Astrocyte of the hippocampus (primary cell): ENCODE measurements around the gene SCAPER.
"Not testable (repeated sequence)": the region's sequence is repeated elsewhere in the genome, so short reads cannot be mapped to it uniquely, and the experiment has no call there.

ENCODE experiments used
- DNase-seq: peaks from one replicate; pipeline ENCODE4 v3.0.0; 2011; ENCODE audit warnings: low read depth, low spot score

SCAPER gene

DNA sequence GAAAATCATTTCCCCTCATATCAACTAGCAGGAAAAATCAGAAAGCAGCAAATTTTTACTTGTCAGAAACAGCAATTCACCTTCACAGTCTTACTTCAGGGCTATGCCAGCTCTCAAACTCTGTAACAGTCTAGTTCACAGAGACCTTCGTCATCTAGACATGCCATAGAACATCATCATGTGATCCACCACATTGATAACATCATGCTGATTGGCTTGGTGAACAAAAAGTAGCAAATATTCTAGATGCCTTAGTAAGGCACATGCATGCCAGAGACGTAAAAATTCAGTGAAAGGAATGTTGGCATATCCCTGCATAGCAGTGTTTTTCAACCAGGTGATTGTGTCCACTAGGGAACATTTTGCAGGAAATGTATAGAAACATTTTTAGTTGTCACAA is 8.6 kb upstream of the SCAPER start:
- DNase-seq, result peak; percentile 19

DNA sequence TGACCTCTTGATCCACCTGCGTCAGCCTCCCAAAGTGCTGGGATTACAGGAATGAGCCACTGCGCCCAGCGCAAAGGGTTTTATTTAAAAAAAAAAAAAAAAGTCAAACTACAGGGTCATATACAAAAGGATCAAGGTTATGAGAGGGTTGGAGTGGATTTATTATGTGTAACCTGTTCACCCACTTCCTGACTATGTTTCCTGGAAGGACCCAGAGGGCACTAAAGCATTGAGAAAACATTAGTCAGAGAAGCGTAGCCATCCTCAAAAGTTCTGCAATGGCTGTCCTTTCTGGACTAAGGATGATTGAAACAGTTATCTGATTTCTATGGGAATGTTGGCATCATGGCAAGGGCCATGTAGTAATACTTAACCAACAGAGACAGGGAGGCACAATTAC is 7.3 kb upstream of the SCAPER start:
- DNase-seq, result no peak

DNA sequence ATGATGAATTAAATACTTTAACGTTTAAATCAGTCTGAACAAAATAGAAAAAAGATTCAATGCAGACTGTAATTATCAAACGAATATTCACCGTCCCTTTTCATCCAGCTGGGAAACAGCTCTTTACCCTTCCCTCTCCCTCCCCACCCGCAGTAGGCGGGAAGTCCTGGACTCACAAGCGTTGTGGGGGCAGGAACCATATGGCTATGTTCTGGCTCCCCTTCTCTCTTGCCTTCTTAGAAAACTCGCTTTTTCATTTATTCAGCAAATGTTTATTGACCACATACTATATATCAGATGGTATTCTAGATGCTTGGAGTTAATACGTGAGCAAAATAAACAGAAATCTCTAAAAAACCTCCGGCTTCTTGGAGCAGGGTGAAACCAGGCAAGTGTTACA is 715 bp upstream of the SCAPER start:
- DNase-seq, result no peak

DNA sequence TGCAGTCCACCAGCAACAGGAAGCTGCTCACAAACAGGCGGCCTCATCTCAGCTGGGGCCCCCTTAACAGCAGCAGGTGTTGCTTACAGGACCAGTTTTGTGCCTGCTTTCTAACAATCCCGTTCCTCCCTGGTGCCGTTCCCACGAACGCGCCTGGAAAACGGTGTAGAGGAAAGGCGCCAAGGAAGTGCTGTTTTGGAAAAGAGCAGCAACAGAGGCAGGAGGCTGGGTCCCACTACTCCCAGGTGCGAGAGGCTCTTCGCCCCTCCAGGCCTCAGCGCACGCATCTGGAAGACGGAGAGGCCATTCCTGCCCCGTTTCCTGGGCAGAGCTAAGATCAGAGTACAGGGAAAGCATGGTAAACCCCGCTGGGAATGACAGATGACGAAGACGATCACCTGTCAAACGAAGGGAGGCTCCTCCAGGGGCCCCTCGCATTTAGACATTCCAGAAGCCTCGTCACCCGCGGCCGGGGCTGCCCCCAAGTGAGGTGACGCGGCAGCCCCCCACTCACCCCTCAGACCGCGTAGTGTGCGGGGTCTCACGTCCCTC is 603 bp downstream of the SCAPER start:
- peak; percentile 47 for DNase-seq

DNA sequence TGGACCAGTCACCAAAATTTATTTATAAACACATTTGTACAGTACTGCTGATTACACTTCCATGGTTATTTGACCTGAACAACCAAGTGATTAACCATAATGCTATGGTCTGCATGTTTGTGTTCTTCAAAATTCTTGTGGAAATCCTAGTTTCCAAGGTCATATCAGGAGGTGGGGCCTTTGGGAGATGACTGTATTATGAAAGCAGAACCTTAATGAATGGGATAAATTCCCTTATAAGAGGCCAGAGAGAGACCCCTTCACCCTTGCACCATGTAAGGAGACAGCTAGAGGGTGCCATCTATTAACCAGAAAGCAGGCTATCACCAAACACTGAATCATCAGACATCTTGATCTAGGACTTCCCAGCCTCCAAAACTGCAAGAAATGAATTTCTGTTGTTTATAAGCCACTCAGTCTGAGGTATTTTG is 1.9 kb downstream of the SCAPER start:
- DNase-seq, result peak; percentile 13

DNA sequence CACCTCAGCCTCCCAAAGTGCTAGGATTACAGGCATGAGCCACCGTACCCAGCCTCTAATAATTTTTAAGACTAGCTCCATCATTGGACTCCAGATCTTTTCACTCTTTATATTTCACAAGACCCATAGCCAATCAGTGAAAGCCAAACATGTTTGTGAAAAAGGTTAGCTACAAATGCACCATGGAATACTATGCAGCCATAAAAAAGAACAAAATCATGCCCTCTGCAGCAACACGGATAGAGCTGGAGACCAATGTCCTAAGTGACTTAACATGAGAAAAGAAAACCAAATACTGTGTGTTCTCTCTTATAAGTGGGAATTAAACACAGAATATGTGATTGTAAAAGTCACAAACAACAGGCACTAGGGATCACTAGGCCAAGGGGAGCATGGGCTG is 3.2 kb downstream of the SCAPER start:
- DNase-seq, result no peak

DNA sequence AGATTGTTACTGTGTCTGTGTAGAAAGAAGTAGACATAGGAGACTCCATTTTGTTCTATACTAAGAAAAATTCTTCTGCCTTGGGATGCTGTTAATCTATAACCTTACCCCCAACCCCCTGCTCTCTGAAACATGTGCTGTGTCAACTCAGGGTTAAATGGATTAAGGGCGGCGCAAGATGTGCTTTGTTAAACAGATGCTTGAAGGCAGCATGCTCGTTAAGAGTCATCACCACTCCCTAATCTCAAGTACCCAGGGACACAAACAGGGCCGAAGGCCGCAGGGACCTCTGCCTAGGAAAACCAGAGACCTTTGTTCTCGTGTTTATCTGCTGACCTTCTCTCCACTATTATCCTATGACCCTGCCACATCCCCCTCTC is 5.2 kb downstream of the SCAPER start:
- not testable (repeated sequence) for DNase-seq

DNA sequence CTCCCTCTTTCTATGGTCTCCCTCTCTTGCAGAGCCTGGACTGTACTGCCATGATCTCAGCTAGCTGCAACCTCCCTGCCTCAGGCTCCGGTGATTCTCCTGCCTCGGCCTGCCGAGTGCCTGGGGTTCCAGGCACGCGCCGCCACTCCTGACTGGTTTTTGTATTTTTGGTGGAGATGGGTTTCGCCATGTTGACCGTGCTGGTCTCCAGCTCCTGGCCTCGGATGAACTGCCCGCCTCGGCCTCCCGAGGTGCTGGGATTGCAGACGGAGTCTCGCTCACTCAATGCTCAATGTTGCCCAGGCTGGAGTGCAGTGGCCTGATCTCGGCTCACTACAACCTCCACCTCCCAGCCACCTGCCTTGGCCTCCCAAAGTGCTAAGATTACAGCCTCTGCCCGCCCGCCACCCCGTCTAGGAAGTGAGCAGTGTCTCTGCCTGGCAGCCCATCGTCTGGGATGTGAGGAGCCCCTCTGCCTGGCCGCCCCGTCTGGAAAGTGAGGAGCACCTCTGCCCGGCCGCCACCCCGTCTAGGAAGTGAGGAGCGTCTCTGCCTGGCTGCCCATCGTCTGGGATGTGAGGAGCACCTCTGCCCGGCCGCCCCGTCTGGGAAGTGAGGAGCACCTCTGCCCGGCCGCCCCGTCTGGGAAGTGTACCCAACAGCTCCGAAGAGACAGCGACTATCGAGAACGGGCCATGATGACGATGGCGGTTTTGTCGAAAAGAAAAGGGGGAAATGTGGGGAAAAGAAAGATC is 5.8 kb downstream of the SCAPER start:
- DNase-seq, result not testable (repeated sequence)

DNA sequence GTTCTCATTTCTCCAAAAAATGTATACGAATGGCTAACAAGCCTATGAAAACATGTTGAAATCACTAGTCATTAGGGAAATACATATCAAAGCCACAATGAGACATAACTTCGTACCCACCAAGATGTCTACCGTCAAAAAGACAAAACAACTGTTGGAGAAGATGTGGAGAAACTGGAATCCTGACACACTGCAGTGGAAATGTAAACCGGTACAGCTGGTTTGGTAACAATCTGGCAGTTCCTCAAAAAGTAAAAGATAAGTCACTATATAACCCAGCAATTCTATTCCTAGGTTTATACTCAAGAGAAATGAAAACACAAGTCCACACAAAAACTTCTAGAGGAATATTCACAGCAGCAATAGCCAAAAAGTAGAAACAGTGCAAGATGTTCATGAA is 7.0 kb downstream of the SCAPER start:
- no peak for DNase-seq

DNA sequence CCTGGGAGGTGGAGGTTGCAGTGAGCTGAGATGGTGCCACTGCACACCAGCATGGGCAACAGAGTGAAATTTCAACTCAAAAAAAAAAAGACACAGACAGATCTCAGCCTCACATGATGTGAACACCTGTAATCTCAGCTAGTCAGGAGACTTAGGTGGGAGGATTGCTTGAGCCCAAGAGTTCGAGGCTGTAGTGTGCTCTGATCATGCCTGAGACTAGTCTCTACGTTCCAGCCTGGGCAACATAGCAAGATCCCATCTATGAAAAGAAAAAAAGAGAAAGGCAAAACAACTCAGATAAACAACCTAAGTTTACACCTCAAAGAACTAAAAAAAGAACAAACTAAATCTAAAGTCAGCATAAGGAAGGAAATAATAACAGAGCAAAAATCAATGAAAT is 11.0 kb downstream of the SCAPER start:
- DNase-seq, result no peak

DNA sequence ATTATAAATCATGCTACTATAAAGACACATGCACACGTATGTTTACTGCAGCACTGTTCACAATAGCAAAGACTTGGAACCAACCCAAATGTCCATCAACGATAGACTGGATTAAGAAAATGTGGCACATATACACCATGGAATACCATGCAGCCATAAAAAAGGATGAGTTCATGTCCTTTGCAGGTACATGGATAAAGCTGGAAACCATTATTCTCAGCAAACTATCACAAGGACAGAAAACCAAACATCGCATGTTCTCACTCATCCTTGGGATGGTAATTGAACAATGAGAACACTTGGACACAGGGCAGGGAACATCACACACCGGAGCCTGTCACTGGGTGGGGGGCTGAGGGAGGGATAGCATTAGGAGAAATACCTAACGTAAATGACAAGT is 12.3 kb downstream of the SCAPER start:
- not testable (repeated sequence) for DNase-seq

DNA sequence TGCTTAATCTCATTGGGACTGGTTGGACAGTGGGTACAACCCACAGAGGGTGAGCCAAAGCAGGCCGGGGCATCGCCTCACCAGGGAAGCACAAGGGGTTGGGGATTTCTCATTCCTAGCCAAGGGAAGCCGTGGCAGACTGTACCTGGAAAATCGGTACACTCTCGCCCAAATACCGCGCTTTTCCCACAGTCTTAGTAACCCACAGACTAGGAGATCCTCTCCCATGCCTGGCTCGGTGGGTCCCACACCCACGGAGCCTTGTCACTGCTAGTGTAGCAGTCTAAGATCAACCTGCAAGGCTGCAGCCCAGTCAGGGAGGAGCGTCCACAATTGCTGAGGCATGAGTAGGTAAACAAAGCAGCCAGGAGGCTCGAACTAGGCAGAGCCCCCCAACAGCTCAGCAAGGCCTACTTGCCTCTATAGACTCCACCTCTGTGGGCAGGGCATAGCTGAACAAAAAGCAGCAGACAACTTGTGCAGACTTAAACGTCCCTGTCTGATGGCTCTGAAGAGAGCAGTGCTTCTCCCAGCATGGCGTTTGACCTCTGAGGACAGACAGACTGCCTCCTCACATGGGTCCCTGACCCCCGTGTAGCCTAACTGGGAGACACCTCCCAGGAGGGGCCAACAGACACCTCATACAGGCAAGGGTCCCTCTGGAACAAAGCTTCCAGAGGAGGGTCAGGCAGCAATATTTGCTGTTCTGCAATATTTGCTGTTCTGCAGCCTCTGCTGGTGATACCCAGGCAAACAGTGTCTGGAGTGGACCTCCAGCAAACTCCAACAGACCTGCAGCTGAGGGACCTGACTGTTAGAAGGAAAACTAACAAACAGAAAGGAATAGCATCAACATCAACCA is 17.6 kb downstream of the SCAPER start:
- not testable (repeated sequence) for DNase-seq

DNA sequence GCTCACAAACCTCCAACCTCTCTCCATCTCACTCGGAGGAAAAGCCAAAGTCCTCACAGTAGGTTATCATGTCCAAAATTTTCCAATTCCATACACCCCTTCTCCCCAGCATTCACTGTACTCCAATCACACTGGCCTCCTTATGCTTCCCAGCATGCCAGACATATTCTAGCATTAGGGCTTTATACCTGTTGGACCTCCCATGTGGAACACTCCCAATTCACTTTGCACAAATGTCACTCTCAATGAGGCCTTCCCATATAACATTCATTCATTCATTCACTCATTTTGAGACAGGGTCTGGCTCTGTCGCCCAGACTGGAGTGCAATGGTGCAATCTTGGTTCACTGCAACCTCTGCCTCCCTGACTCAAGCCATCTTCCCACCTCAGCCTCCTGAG is 19.9 kb downstream of the SCAPER start:
- DNase-seq, result no peak

DNA sequence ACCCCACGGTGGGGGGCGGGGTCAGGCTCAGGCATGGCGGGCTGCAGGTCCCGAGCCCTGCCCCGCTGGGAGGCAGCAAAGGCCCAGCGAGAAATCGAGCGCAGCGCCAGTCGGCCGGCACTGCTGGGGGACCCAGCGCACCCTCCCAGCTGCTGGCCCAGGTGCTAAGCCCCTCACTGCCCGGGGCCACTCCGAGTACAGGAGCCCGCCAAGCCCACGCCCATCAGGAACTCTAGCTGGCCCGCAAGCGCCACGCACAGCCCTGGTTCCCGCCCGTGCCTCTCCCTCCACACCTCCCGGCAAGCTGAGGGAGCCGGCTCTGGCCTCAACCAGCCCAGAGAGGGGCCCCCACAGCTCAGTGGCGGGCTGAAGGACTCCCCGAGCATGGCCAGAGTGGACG is 29.2 kb downstream of the SCAPER start:
- no peak for DNase-seq

DNA sequence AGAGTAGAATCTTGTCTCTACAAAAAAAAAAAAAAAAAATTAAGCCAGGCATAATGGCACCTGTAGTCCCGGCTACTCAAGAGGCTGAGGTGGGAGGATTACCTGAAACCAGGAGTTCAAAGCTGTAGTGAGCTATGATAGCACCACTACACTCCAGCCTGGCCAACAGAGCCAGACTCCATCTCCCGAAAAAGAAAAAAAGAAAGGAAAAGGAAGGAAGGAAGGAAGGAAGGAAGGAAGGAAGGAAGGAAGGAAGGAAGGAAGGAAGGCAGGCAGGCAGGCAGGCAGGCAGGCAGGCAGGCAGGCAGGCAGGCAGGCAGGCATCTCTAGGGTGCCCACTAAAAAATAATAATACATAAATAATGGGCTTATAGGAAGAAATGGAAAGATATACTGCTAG is 32.1 kb downstream of the SCAPER start:
- not testable (repeated sequence) for DNase-seq

DNA sequence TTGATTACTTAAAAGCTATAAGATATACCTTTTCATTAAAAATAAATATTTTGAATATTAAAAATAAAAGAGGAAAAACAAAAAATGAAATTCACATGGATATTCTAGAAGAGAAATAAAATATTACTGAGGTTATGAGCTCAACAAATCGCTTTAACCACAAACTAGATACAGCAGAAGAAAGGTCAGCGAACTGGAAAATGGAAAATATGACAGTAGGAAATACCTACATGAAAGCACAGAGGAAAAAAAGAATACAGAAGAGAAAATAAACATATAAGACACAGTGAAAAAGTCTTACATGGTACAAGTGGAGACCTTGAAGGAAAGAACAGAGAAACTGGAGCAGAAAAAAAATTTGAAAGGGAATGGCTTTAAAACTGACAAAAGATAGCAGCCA is 33.2 kb downstream of the SCAPER start:
- peak; percentile 5 for DNase-seq

DNA sequence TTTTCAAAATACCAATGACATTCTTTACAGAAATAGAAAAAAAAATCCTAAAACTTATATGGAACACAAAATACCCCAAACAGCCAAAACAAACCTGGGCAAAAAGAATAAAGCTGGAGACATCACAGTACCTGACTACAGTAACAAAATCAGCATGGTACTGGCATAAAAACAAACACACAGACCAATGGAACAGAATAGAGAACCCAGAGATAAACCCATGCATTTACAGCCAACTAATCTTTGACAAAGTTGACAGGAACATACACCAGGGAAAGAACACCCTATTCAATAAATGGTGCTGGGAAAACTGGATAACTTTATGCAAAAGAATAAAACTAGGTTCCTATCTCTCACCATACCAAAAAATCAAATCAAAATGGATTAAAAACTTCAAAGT is 36.4 kb downstream of the SCAPER start:
- DNase-seq, result no peak

DNA sequence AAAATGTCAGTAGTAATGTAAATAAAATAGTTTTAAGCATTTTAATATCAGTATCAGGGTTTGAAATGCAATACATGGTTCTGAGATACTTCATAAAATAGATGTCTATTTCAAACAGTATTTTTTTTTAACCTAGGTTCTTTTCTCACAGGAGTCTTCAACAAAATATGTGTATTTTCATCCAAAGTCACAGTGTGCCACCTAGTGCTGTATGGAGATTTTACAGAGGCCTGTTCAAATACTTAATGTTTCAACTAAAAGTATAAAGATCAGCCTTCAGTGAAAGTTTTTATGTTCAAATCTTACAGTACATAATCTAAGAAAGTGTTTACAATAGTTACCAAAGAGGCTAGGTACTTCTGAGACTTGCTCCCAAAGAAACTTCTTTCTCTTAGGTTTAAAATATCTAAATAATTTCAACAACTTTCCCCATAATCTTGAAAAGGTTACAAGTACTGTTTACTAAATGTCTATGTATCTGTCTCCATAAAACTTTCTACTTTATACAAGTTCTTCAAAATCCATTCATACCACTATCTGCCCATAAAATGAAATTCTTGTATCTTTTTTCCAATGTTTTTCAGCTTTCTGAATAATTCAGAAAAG is 38.3 kb downstream of the SCAPER start:
- peak; percentile 61 for DNase-seq

DNA sequence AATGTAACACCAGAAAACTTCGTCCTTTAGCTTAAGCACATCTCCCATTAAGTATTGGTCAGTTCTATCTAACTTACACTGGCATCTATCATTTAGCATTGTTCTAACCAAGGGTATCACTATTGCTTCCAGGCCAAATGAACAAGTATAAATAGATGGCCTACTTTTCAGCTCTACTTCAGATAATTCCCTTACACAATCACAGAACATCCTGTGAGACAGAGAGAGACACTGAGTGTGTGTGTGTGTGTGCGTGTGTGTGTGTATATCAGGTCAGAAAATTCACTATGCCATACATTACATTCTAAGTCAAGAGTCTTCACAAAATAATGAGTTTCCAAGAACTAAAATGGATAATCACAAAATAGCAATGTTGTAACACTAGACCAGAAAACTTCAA is 39.1 kb downstream of the SCAPER start:
- no peak for DNase-seq

DNA sequence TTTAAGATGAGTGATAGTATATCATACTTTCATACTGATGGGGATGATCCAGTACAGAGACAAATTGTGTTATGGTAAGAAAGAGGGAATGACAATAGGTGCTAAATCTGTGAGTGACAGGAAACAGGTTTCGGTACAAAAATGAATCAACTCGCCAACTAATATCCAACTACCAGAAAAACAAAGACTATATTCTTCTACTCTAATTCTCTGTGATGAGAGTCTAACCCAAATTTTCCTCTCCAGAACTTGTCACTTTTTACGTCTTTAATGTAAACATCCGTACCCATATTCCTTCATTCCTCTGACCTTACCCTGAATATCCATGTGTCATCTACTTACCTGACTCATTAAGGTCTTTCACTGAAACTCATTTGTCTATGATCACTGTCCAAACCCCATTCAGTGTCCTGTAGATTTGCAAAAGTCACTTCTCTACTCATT is 39.6 kb downstream of the SCAPER start:
- no peak for DNase-seq

DNA sequence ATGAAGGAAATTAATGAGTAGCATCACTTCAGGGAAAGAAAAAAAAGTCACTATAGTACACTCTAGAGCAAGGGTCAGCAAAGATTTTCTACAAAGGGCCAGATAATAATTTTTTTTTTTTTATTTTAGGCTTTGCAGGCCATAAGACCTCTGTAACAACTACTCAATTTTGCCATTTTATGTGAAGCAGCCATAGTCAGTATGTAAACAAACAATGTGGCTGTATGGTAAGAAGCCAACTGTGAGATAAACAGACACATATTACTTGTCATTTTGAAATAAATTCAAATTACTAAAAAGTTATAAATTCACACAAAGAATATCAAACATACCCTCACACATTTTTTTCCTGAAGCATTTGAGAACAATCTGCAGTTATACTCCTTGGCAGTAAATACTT is 40.6 kb downstream of the SCAPER start:
- DNase-seq, result no peak

DNA sequence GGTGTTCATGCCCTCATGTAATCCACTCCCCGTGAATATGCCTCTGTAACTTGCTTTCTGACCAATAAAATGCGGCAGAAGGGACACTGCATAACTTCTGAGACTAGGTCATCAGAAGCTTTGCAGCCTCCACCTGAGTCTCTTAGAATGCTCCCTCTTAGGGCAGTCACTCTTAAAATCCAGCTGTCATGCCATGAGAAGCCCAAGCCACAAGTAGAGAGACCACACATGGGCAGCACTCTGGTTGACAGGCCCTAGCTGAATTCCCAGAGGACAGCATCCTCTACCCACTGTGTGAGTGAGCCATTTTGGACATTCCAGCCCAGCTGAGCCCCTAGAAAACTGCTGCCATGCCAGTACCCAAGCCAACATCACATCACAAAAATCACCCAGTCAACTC is 41.4 kb downstream of the SCAPER start:
- DNase-seq, result no peak
